ENCODE data around the gene ANKRD29.
"Not testable (repeated sequence)": the region's sequence is repeated elsewhere in the genome, so short reads cannot be mapped to it uniquely, and the experiment has no call there.

ANKRD29 gene

GRCh38 chr18:23583071-23583865, 79.4 kb downstream of the ANKRD29 start:
- DNase-seq (ENCODE audit: low read depth) = no peak

- DNase-seq (ENCODE audit: low read depth) = peak; percentile 94
These were observed 81.9 kb downstream of the ANKRD29 start for GRCh38 chr18:23580677-23581367.

GRCh38 chr18:23578891-23579653, 83.6 kb downstream of the ANKRD29 start:
- DNase-seq (ENCODE audit: low read depth) = peak; percentile 74

GRCh38 chr18:23578067-23578701, 84.5 kb downstream of the ANKRD29 start:
- DNase-seq (ENCODE audit: low read depth) = no peak

- DNase-seq (ENCODE audit: low read depth) = not testable (repeated sequence)
These were observed 85.2 kb downstream of the ANKRD29 start for GRCh38 chr18:23577521-23577920.

- DNase-seq (ENCODE audit: low read depth) = no peak
These were observed 87.4 kb downstream of the ANKRD29 start for GRCh38 chr18:23575309-23575651.

GRCh38 chr18:23574611-23575308, 88.0 kb downstream of the ANKRD29 start:
- DNase-seq (ENCODE audit: low read depth) = no peak

GRCh38 chr18:23573626-23574431, 88.9 kb downstream of the ANKRD29 start:
- DNase-seq (ENCODE audit: low read depth) = peak; percentile 74

GRCh38 chr18:23573020-23573419, 89.7 kb downstream of the ANKRD29 start:
- no peak for DNase-seq (ENCODE audit: low read depth)

- DNase-seq (ENCODE audit: low read depth) = no peak
These were observed 90.1 kb downstream of the ANKRD29 start for GRCh38 chr18:23572570-23572969.

- no peak for DNase-seq (ENCODE audit: low read depth)
These were observed 90.7 kb downstream of the ANKRD29 start for GRCh38 chr18:23572012-23572411.

- no peak for DNase-seq (ENCODE audit: low read depth)
These were observed 91.7 kb downstream of the ANKRD29 start for GRCh38 chr18:23570912-23571504.

- no peak for DNase-seq (ENCODE audit: low read depth)
These were observed 93.2 kb downstream of the ANKRD29 start for GRCh38 chr18:23569299-23570063.

GRCh38 chr18:23568281-23569138, 94.2 kb downstream of the ANKRD29 start:
- DNase-seq (ENCODE audit: low read depth) = no peak

- no peak for DNase-seq (ENCODE audit: low read depth)
These were observed 95.0 kb downstream of the ANKRD29 start for GRCh38 chr18:23567671-23568070.

- no peak for DNase-seq (ENCODE audit: low read depth)
These were observed 96.7 kb downstream of the ANKRD29 start for GRCh38 chr18:23565916-23566547.

- peak; percentile 75 for DNase-seq (ENCODE audit: low read depth)
These were observed 99.2 kb downstream of the ANKRD29 start for GRCh38 chr18:23563377-23564043.

- no peak for DNase-seq (ENCODE audit: low read depth)
These were observed 102.5 kb downstream of the ANKRD29 start for GRCh38 chr18:23560186-23560585.

Data from EH (cell line).